GM21825 (cell line): ENCODE measurements around the gene TMUB1.

ENCODE experiments used
- ATAC-seq: cut with Tn5 transposase; IDR thresholded peaks from one replicate; pipeline ENCODE4 v1.9.1; 2021; ENCODE audit warnings: mild to moderate bottlenecking, moderate library complexity; ENCODE audit not compliant: unreplicated experiment

TMUB1 gene

GRCh38 chr7:151086802-151087244, 3.5 kb upstream of the TMUB1 start:
- ATAC-seq, result no peak

- ATAC-seq, result peak; percentile 38
These were observed 2.7 kb upstream of the TMUB1 start, which contains the start of gene AGAP3 for GRCh38 chr7:151085691-151086620. AGAP3 (plus strand) TSS chr7:151086475; CDS start chr7:151086742, 267 bp downstream.

GRCh38 chr7:151085329-151085690, 2.0 kb upstream of the TMUB1 start:
- ATAC-seq, result no peak

GRCh38 chr7:151083824-151084160, 499 bp upstream of the TMUB1 start:
- ATAC-seq, result no peak

- no peak for ATAC-seq
These were observed 887 bp downstream of the TMUB1 start for GRCh38 chr7:151082141-151083070.

- ATAC-seq, result no peak
These were observed 1.9 kb downstream of the TMUB1 start for GRCh38 chr7:151081170-151082101.

GRCh38 chr7:151080522-151081169, 2.6 kb downstream of the TMUB1 start, which contains the start of gene FASTK:
FASTK (minus strand) TSS chr7:151080809; CDS start chr7:151080766, 43 bp downstream.
- peak; percentile 71 for ATAC-seq

- ATAC-seq, result no peak
These were observed 3.2 kb downstream of the TMUB1 start for GRCh38 chr7:151080067-151080521.

- ATAC-seq, result no peak
These were observed 3.9 kb downstream of the TMUB1 start for GRCh38 chr7:151079199-151079910.

- ATAC-seq, result no peak
These were observed 4.9 kb downstream of the TMUB1 start for GRCh38 chr7:151078233-151079040.

GRCh38 chr7:151077705-151078232, 5.5 kb downstream of the TMUB1 start:
- ATAC-seq, result no peak

- ATAC-seq, result no peak
These were observed 6.2 kb downstream of the TMUB1 start for GRCh38 chr7:151076863-151077704.

GRCh38 chr7:151075978-151076426, 7.3 kb downstream of the TMUB1 start:
- ATAC-seq, result no peak

GRCh38 chr7:151075662-151075971, 7.7 kb downstream of the TMUB1 start:
- ATAC-seq, result no peak

- no peak for ATAC-seq
These were observed 8.3 kb downstream of the TMUB1 start for GRCh38 chr7:151074817-151075661.

- no peak for ATAC-seq
These were observed 9.3 kb downstream of the TMUB1 start for GRCh38 chr7:151073990-151074389.
